ENCODE measurements around the gene PHF21A.

PHF21A gene

DNA sequence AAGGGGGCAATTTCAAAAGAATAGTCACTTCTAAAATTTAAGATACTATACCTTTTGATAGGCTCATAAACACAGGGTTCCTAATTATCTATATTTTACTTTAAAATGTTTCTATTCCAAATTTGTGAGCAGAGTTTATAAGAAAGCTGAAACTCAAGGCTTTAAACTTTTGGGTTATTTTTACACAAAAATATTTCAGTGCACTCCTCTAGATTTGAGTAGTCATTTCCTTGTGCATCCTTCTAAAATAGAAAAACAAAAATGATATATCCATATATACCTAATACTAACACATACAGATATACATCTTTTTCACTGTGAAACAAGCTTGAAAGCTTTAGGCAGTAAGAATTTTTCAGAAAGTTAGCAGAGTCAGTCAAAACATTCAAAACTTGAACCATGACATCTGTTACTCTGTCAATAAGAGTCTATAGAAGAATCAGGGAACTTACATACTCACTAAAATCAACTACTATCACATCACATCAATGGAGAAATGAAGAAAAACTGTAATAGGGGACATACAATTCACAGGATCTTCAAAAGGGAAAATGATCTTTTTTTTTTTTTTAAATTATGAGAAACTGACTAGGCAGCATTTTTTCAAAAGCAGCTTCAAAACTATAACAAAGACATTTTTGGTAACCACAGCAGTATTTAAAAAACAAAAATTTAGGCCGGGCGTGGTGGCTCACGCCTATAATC is 5.1 kb downstream of the PHF21A start:
- TF ChIP-seq, protein P1, sequence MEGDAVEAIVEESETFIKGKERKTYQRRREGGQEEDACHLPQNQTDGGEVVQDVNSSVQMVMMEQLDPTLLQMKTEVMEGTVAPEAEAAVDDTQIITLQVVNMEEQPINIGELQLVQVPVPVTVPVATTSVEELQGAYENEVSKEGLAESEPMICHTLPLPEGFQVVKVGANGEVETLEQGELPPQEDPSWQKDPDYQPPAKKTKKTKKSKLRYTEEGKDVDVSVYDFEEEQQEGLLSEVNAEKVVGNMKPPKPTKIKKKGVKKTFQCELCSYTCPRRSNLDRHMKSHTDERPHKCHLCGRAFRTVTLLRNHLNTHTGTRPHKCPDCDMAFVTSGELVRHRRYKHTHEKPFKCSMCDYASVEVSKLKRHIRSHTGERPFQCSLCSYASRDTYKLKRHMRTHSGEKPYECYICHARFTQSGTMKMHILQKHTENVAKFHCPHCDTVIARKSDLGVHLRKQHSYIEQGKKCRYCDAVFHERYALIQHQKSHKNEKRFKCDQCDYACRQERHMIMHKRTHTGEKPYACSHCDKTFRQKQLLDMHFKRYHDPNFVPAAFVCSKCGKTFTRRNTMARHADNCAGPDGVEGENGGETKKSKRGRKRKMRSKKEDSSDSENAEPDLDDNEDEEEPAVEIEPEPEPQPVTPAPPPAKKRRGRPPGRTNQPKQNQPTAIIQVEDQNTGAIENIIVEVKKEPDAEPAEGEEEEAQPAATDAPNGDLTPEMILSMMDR (IDR thresholded peaks at IDR 0.05), result no peak
- Histone ChIP-seq H3K27me3 (no peaks in the 10 kb centered on the region), H3K9me3 (no peaks in the 10 kb centered on the region), H3K36me3 (no peaks in the 10 kb centered on the region), H3K4me1 (ENCODE audit: control insufficient read depth in 1 of 2, insufficient read depth in 1 of 2, low read depth in 1 of 2, low read length in 1 of 2) (peaks cover 55 to 67% of the 10 kb centered on the region in 2 experiments), H3K27ac (peak overlapping the region; percentile 11), H3K4me3 (ENCODE audit: low read depth in 1 of 2, low read length in 1 of 2) (peak overlapping the region in 1 of 2 experiments; percentile 1)

DNA sequence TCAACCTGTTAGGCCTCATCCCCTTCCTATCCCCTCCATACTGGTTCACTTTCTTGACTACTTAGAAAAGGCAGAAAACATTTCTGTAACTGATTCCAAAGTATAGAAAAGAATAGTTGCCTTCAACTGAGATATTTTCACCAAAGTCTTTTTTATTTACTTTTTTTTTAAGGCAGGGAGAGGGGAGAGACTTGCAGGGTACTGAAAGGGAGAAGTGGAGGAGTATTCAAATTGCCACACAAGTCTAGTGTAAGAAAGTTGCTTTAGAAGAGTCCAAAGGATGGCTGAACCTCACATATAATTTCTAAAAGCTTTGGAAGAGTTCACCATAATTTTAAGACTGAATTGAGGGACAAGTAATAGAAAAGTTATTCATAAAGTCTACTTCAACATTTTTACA is 6.3 kb downstream of the PHF21A start:
- Histone ChIP-seq H3K36me3 (no peaks in the 10 kb centered on the region), H3K4me1 (ENCODE audit: control insufficient read depth in 1 of 2, insufficient read depth in 1 of 2, low read depth in 1 of 2, low read length in 1 of 2) (peaks cover 55 to 67% of the 10 kb centered on the region in 2 experiments), H3K9me3 (no peaks in the 10 kb centered on the region), H3K4me3 (ENCODE audit: low read depth in 1 of 2, low read length in 1 of 2) (peak overlapping the region in 1 of 2 experiments; percentile 2), H3K27ac (peak overlapping the region; percentile 68), H3K27me3 (no peaks in the 10 kb centered on the region)
- TF ChIP-seq, protein P1 (IDR thresholded peaks at IDR 0.05), result no peak

DNA sequence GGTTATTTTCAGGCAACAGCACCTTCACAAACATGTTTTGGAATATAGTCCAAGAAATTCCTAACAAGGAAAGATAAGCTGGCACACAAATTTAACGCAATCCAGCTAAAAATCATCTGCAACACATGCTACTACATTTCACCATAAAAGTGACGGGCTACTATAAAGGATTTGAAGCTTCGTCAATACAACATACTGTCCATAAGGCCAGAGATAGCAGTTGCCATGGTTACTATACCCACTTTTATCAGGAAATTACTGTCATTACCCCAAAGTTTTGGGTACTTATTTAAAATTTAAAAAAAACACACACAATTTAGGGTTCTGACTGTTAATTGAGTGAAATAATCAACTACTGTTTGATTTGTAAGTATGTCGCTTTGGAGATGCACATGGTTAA is 6.9 kb downstream of the PHF21A start:
- Histone ChIP-seq H3K4me1 (ENCODE audit: control insufficient read depth in 1 of 2, insufficient read depth in 1 of 2, low read depth in 1 of 2, low read length in 1 of 2) (peaks cover 55 to 65% of the 10 kb centered on the region in 2 experiments), H3K27me3 (no peaks in the 10 kb centered on the region), H3K4me3 (ENCODE audit: low read depth in 1 of 2, low read length in 1 of 2) (peak overlapping the region in 1 of 2 experiments; percentile 2), H3K36me3 (no peaks in the 10 kb centered on the region), H3K9me3 (no peaks in the 10 kb centered on the region), H3K27ac (peak overlapping the region; percentile 68)
- TF ChIP-seq, protein P1 (IDR thresholded peaks at IDR 0.05), result no peak

DNA sequence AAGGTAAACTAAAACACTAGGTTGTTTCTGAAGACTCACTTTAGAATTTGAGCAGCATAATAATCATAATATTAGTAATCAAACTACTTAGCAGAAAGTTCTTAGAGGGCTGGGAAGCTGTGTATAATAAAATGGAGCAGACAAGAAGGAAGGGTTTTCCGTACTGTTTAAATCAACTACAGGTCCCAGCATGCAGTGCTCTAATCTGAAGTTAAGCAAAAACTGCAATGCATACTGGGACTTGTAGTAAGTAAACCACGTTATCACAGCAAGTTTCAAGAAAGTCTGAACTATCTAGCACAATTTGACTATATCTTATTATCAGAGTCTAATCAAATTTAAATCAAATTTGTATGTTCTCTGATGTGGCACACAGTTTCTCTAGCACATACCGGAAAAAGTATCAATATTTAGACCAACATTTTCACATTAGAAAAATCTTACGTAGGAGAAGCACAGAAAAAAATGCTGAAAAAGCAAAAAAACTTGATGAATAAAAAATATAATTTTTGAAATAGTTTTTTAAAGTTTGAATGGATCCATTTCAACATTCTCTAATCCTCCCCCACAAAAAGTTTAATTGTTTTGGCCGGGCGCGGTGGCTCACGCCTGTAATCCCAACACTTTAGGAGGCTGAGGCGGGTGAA is 8.2 kb downstream of the PHF21A start:
- Histone ChIP-seq H3K27ac (peak overlapping the region; percentile 68), H3K9me3 (no peaks in the 10 kb centered on the region), H3K36me3 (no peaks in the 10 kb centered on the region), H3K4me1 (ENCODE audit: control insufficient read depth in 1 of 2, insufficient read depth in 1 of 2, low read depth in 1 of 2, low read length in 1 of 2) (peaks cover 51 to 52% of the 10 kb centered on the region in 2 experiments), H3K4me3 (ENCODE audit: low read depth in 1 of 2, low read length in 1 of 2) (no peak overlapping the region), H3K27me3 (no peaks in the 10 kb centered on the region)
- TF ChIP-seq, protein P1 (IDR thresholded peaks at IDR 0.05), result no peak

DNA sequence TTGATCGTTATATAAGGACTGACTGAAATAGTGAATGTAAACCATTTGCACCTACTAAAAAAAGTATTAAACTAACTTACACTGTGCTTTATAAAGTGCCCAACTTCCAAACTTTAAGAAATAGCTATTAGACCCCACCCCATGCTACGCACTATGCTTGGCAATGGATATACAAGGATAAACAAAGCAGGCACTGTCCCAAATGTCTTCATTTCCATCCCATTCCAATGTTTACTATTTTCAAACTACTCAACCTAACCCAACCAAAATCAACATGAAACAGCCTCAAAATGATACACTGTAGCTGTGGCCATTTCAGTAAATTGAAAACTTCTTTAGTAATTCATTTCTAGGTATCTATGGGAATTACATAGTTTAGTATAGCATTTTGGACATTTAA is 12.5 kb downstream of the PHF21A start:
- no peaks in the 10 kb centered on the region for H3K36me3 ChIP-seq
- TF ChIP-seq, protein P1 (IDR thresholded peaks at IDR 0.05), result no peak
- peak overlapping the region; percentile 9 for H3K27ac ChIP-seq
- H3K4me3 ChIP-seq (ENCODE audit: low read depth in 1 of 2, low read length in 1 of 2), result no peak overlapping the region
- no peaks in the 10 kb centered on the region for H3K9me3 ChIP-seq
- H3K27me3 ChIP-seq, result no peaks in the 10 kb centered on the region
- peaks cover 28 to 41% of the 10 kb centered on the region in 2 experiments for H3K4me1 ChIP-seq (ENCODE audit: control insufficient read depth in 1 of 2, insufficient read depth in 1 of 2, low read depth in 1 of 2, low read length in 1 of 2)

Measured in neutrophil (primary cell).